ENCODE measurements around the gene ZNF311.

DNA sequence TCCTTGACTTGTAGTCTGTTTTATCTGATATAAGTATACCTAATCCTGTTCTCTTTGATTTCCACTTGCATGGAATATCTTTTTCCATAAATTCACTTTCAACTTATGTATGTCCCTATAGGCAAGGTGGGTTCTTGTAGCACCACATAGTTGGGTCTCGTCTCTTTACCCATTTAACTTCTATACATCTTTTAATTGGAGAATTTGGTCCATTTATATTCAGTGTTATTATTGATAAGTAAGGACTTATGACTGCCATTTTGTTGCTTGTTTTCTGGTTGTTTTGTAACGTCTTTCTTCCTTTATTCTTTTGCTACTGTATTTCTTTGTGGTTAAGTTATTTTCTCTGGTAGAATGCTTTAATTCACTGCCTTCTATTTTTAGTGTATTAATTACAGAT is 14.5 kb upstream of the ZNF311 start:
- no peak for TF ChIP-seq POLR2AphosphoS5 (IDR thresholded peaks at IDR 0.05; ENCODE audit: borderline replicate concordance, low read depth, low read length)
- TF ChIP-seq EZH2 (IDR thresholded peaks at IDR 0.05) = no peak
- no peak for TF ChIP-seq FOXP2 (optimal IDR thresholded peaks at IDR 0.05; ENCODE audit: control extremely low read depth, extremely low read length, insufficient read depth)

Data from SK-N-MC (cell line).